Lung microvascular endothelial cell (primary cell): ENCODE measurements around the gene ARHGAP30. TPM values are rescaled to one million over a fixed set of nuclear protein-coding genes. Genes with fewer than 3 reads are reported as not detected.
A peak's percentile ranks its signal among the peaks of the same experiment; 100 is the strongest.
"Not testable (repeated sequence)": the region's sequence is repeated elsewhere in the genome, so short reads cannot be mapped to it uniquely, and the experiment has no call there.

Source experiments
- DNase-seq, 2 donors: peaks; one replicate each; pipeline versions ENCODE4 v3.0.0 to v3.0.0-alpha.2; 2010; ENCODE audit warnings: low read depth in 2 of 2
- total RNA-seq: library from RNA; depleted of rRNA; stranded (reverse); fragments of >200 nt; gene quantifications from 2 replicates; pipeline ENCODE4 v1.2.1, GENCODE V29; 2014

Gene ARHGAP30
- total RNA-seq, 1 donor from 2014 or later: not detected

- no peak for DNase-seq
Measured at GRCh38 chr1:161070761-161071160, 1.1 kb upstream of the ARHGAP30 start.

GRCh38 chr1:161069241-161069640, 450 bp downstream of the ARHGAP30 start:
- DNase-seq: no peak

GRCh38 chr1:161068306-161069234, 1.1 kb downstream of the ARHGAP30 start:
- DNase-seq: peak in 1 of 2 donors; percentile 30

GRCh38 chr1:161066694-161067093, 3.0 kb downstream of the ARHGAP30 start:
- no peak for DNase-seq

- not testable (repeated sequence) for DNase-seq
Measured at GRCh38 chr1:161065681-161066080, 4.0 kb downstream of the ARHGAP30 start.

- not testable (repeated sequence) for DNase-seq
Measured at GRCh38 chr1:161063936-161064335, 5.8 kb downstream of the ARHGAP30 start.

GRCh38 chr1:161061419-161061818, 8.3 kb downstream of the ARHGAP30 start:
- DNase-seq: no peak

- DNase-seq: no peak
Measured at GRCh38 chr1:161059293-161059692, 10.4 kb downstream of the ARHGAP30 start.

GRCh38 chr1:161054805-161055204, 14.9 kb downstream of the ARHGAP30 start:
- DNase-seq: no peak

- no peak for DNase-seq
Measured at GRCh38 chr1:161054232-161054631, 15.5 kb downstream of the ARHGAP30 start.

- DNase-seq: peak in 1 of 2 donors; percentile 40
Measured at GRCh38 chr1:161052899-161053298, 16.8 kb downstream of the ARHGAP30 start.

GRCh38 chr1:161051219-161051618, 18.5 kb downstream of the ARHGAP30 start:
- DNase-seq: no peak

GRCh38 chr1:161048949-161049722, 20.6 kb downstream of the ARHGAP30 start:
- no peak for DNase-seq

- no peak for DNase-seq
Measured at GRCh38 chr1:161047436-161048420, 22.0 kb downstream of the ARHGAP30 start.

- peak in 1 of 2 donors; percentile 14 for DNase-seq
Measured at GRCh38 chr1:161046605-161047228, 23.0 kb downstream of the ARHGAP30 start.

GRCh38 chr1:161045736-161046604, 23.7 kb downstream of the ARHGAP30 start, which contains the start of gene USF1:
USF1 (minus strand) TSS chr1:161045977; CDS start chr1:161043275, 2,702 bp downstream.
- peak; percentile 97 to 98 for DNase-seq

GRCh38 chr1:161044908-161045735, 24.6 kb downstream of the ARHGAP30 start:
- peak; percentile 57 to 75 for DNase-seq

- peak; percentile 22 to 26 for DNase-seq
Measured at GRCh38 chr1:161044535-161044907, 25.2 kb downstream of the ARHGAP30 start.

GRCh38 chr1:161039546-161039945, 30.1 kb downstream of the ARHGAP30 start:
- DNase-seq: no peak
